ENCODE results near the gene GDA. TPM values are rescaled to one million over a fixed set of nuclear protein-coding genes. Genes with fewer than 3 reads are reported as not detected.

GDA gene
- total RNA-seq, 1 experiment from 2014 or later = 142 TPM

GRCh38 chr9:72132052-72132451 lies 17.2 kb upstream of the GDA start:
- TF ChIP-seq EZH2 (IDR thresholded peaks at IDR 0.05; ENCODE audit: low read depth) (no peak), CTCF (conservative IDR thresholded peaks at IDR 0.05) (no peak)
- Histone ChIP-seq H3K36me3 (ENCODE audit: low read depth) (no peaks in the 10 kb centered on the region), H3K27ac (peak overlapping the region; percentile 57), H3K4me3 (no peak overlapping the region), H2AFZ (no peak overlapping the region), H3K27me3 (ENCODE audit: insufficient read depth, low read depth) (no peaks in the 10 kb centered on the region), H3K9me3 (ENCODE audit: insufficient read depth, low read depth) (no peaks in the 10 kb centered on the region), H3K9me2 (ENCODE audit: insufficient read depth) (0 out of 2 replicates have a peak, but pooled peaks cover 3% of the 10 kb centered on the region), H3K79me2 (ENCODE audit: low read depth) (no peaks in the 10 kb centered on the region), H3K4me2 (peak overlapping the region; percentile 20), H3F3A (ENCODE audit: insufficient read depth, low read depth) (peaks cover 20% of the 10 kb centered on the region; the same call in 1 of the 2 replicates), H4K20me1 (ENCODE audit: insufficient read depth) (no peaks in the 10 kb centered on the region), H3K4me1 (replicated peaks; ENCODE audit: insufficient read depth) (peaks cover 37% of the 10 kb centered on the region)
- ChIA-PET CTCF (no interaction called here), POLR2A (ENCODE audit: unreplicated experiment) (no interaction called here)
- intact Hi-C loops (cut with micrococcal nuclease; ENCODE audit: unreplicated experiment) = no loop called here
- no TSS peak for BruUV-seq (replicated peaks)
- peak in 1 of 2 experiments; percentile 69 for DNase-seq

GRCh38 chr9:72133365-72134035 lies 15.7 kb upstream of the GDA start:
- TF ChIP-seq CTCF (conservative IDR thresholded peaks at IDR 0.05) (no peak), EZH2 (IDR thresholded peaks at IDR 0.05; ENCODE audit: low read depth) (no peak)
- Histone ChIP-seq H3K27me3 (ENCODE audit: insufficient read depth, low read depth) (no peaks in the 10 kb centered on the region), H4K20me1 (ENCODE audit: insufficient read depth) (no peaks in the 10 kb centered on the region), H3K27ac (no peak overlapping the region), H3K79me2 (ENCODE audit: low read depth) (no peaks in the 10 kb centered on the region), H3K36me3 (ENCODE audit: low read depth) (no peaks in the 10 kb centered on the region), H3K4me2 (no peak overlapping the region), H3K9me2 (ENCODE audit: insufficient read depth) (0 out of 2 replicates have a peak, but pooled peaks cover 3% of the 10 kb centered on the region), H2AFZ (no peak overlapping the region), H3K4me3 (no peak overlapping the region), H3K4me1 (replicated peaks; ENCODE audit: insufficient read depth) (peaks cover 39% of the 10 kb centered on the region), H3K9me3 (ENCODE audit: insufficient read depth, low read depth) (peaks cover under 1% of the 10 kb centered on the region; the same call in 1 of the 2 replicates), H3F3A (ENCODE audit: insufficient read depth, low read depth) (peaks cover 20% of the 10 kb centered on the region; the same call in 1 of the 2 replicates)
- ChIA-PET CTCF (no interaction called here), POLR2A (ENCODE audit: unreplicated experiment) (interaction anchor here (0.6 kb wide), 1 partner anchor 222 kb away, joined by 5 read pairs; the partner anchor contains the start of gene C9orf85)
- intact Hi-C loops (cut with micrococcal nuclease; ENCODE audit: unreplicated experiment) = no loop called here
- no TSS peak for BruUV-seq (replicated peaks)
- DNase-seq = no peak

DNA sequence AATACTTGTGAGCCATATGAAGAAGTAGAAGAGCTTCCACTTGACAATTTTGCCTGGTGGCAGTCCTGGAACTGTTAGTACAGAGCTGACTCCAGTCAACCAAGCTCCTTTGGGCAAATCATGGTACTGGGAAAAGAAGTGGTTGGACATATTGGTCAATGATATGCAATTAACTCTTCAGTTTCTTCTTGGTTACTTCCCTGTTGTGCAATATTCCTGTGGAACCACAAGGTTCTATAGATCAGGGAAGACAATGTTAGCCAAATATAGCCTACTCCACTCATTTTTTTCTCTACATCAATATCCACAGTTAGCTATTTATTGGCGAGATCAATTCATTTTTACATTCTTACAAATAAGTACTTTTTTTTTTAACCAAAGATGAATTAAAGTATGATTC lies 14.4 kb upstream of the GDA start:
- peaks cover 6% of the 10 kb centered on the region; the same call in 1 of the 2 replicates for H3K9me3 ChIP-seq (ENCODE audit: insufficient read depth, low read depth)
- no peak for DNase-seq
- H3F3A ChIP-seq (ENCODE audit: insufficient read depth, low read depth) = peaks cover 16% of the 10 kb centered on the region; the same call in 1 of the 2 replicates
- no peak overlapping the region for H2AFZ ChIP-seq
- POLR2A ChIA-PET (ENCODE audit: unreplicated experiment) = interaction anchor here (0.7 kb wide), 1 partner anchor 12 kb away, joined by 6 read pairs; no protein-coding TSS in a partner anchor
- no peak overlapping the region for H3K4me2 ChIP-seq
- CTCF ChIA-PET = no interaction called here
- no peak overlapping the region for H3K4me3 ChIP-seq
- intact Hi-C loops (cut with micrococcal nuclease; ENCODE audit: unreplicated experiment) = no loop called here
- no peak overlapping the region for H3K27ac ChIP-seq
- H3K79me2 ChIP-seq (ENCODE audit: low read depth) = no peaks in the 10 kb centered on the region
- H3K9me2 ChIP-seq (ENCODE audit: insufficient read depth) = 0 out of 2 replicates have a peak, but pooled peaks cover 3% of the 10 kb centered on the region
- peaks cover 43% of the 10 kb centered on the region for H3K4me1 ChIP-seq (replicated peaks; ENCODE audit: insufficient read depth)
- H3K36me3 ChIP-seq (ENCODE audit: low read depth) = no peaks in the 10 kb centered on the region
- no TSS peak for BruUV-seq (replicated peaks)
- no peaks in the 10 kb centered on the region for H4K20me1 ChIP-seq (ENCODE audit: insufficient read depth)
- TF ChIP-seq EZH2 (IDR thresholded peaks at IDR 0.05; ENCODE audit: low read depth) (no peak), CTCF (conservative IDR thresholded peaks at IDR 0.05) (no peak)
- no peaks in the 10 kb centered on the region for H3K27me3 ChIP-seq (ENCODE audit: insufficient read depth, low read depth)
